Activated CD8-positive, alpha-beta memory T cell treated with anti-CD3 and anti-CD28 coated beads, Interleukin-2, amount 50 U/mL, for 4 hours (primary cell): ENCODE data around the gene PPM1H.
A peak's percentile ranks its signal among the peaks of the same experiment; 100 is the strongest.

Source experiments
- DNase-seq: peaks from one replicate; pipeline ENCODE4 v3.0.0-alpha.2; 2020

PPM1H gene

GRCh38 chr12:62629971-62630739 is 304.8 kb downstream of the PPM1H start:
- no peak for DNase-seq

GRCh38 chr12:62629413-62629812 is 305.5 kb downstream of the PPM1H start:
- no peak for DNase-seq

GRCh38 chr12:62627181-62627580 is 307.8 kb downstream of the PPM1H start:
- no peak for DNase-seq

- DNase-seq = no peak
These were observed 309.7 kb downstream of the PPM1H start for GRCh38 chr12:62625228-62625627.

GRCh38 chr12:62622177-62622576 is 312.8 kb downstream of the PPM1H start:
- DNase-seq = no peak

- no peak for DNase-seq
These were observed 313.8 kb downstream of the PPM1H start for GRCh38 chr12:62621101-62621638.

GRCh38 chr12:62618930-62619329 is 316.0 kb downstream of the PPM1H start:
- no peak for DNase-seq

- DNase-seq = no peak
These were observed 316.6 kb downstream of the PPM1H start for GRCh38 chr12:62618319-62618718.

- DNase-seq = no peak
These were observed 321.9 kb downstream of the PPM1H start for GRCh38 chr12:62613081-62613480.

GRCh38 chr12:62606654-62607053 is 328.3 kb downstream of the PPM1H start:
- no peak for DNase-seq

GRCh38 chr12:62605981-62606380 is 329.0 kb downstream of the PPM1H start:
- DNase-seq = no peak

- DNase-seq = no peak
These were observed 330.1 kb downstream of the PPM1H start for GRCh38 chr12:62604871-62605270.

GRCh38 chr12:62604373-62604772 is 330.6 kb downstream of the PPM1H start:
- no peak for DNase-seq

- DNase-seq = no peak
These were observed 331.2 kb downstream of the PPM1H start for GRCh38 chr12:62603811-62604098.

- DNase-seq = peak; percentile 75
These were observed 331.7 kb downstream of the PPM1H start for GRCh38 chr12:62603061-62603810.

GRCh38 chr12:62602255-62603060 is 332.5 kb downstream of the PPM1H start:
- DNase-seq = peak; percentile 85

- no peak for DNase-seq
These were observed 333.2 kb downstream of the PPM1H start for GRCh38 chr12:62601765-62602164.

- no peak for DNase-seq
These were observed 335.0 kb downstream of the PPM1H start for GRCh38 chr12:62599854-62600437.

- DNase-seq = no peak
These were observed 336.1 kb downstream of the PPM1H start for GRCh38 chr12:62598846-62599245.

- no peak for DNase-seq
These were observed 337.7 kb downstream of the PPM1H start for GRCh38 chr12:62597253-62597652.
